GM18526 (cell line): ENCODE results near the gene PTCRA.

ENCODE experiments used
- POLR2A ChIP-seq: IDR thresholded peaks from 3 replicates; pipeline ENCODE4 v1.6.1; 2011; ENCODE audit not compliant: insufficient read length; ENCODE audit errors: extremely low read depth

Gene PTCRA, protein sequence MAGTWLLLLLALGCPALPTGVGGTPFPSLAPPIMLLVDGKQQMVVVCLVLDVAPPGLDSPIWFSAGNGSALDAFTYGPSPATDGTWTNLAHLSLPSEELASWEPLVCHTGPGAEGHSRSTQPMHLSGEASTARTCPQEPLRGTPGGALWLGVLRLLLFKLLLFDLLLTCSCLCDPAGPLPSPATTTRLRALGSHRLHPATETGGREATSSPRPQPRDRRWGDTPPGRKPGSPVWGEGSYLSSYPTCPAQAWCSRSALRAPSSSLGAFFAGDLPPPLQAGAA

GRCh38 chr6:42915732-42916131, at the start of gene PTCRA:
TSS of gene PTCRA (plus strand) at chr6:42916053. CDS start at chr6:42916070, 17 bp downstream.
- no peak for TF ChIP-seq POLR2A

DNA sequence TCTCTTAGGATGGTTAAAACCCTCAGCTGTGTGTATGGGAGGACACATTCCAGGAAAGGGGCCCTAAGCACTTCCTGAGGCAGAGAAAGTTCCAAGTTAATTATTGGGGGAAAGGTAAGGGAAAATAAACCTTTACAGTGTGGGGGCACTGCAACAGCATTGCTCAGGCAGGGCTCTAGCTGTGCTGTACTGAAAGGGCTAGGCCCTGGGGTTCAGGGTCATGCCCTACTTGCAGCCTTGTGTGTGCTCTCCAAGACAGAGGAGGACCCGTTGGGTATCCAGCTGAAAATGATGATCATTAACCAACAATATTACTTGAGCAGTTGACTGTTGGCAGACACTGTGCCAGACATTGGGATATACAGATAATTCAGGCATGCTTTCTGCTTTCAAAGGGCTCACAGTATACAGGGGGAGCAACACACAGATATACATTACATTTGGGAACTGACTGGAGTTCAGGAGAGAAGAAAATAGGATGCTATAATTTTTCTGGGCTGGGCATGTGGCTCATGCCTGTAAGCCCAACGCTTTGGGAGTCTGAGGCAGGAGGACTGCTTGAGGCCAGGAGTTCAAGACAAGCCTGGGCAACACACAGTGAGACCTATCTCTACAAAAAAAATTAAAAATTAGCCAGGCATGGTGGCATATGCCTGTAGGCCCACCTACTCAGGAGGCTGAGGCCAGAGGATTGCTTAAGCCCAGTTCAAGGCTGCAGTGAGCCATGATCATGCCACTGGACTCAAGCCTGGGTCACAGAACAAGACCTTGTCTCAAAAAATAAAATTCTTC, 45.5 kb upstream of the PTCRA start:
- no peak for TF ChIP-seq POLR2A

- no peak for TF ChIP-seq POLR2A
Measured at GRCh38 chr6:42871711-42872110, 44.1 kb upstream of the PTCRA start.

DNA sequence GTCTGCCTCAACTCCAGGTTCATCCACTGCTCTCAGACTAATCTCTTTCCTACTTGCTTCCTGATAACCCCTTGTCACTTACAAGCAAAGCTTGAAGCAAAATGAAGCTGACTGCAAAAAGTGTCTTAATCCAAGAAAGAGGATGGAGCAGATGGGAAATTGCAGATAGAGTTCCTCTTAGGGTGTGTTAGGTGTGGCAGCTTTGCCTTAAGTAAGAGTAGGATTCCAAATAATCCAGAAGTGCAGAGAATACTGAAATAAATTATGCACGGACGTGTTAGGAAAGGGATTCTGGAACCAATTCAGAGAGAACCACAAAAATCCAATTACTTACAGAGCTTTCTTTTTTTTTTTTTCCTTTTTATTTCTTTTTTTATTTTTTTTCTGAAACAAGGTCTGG, 42.5 kb upstream of the PTCRA start:
- TF ChIP-seq POLR2A: no peak

- no peak for TF ChIP-seq POLR2A
Measured at GRCh38 chr6:42877695-42878094, 38.2 kb upstream of the PTCRA start.

GRCh38 chr6:42879372-42880239, 36.2 kb upstream of the PTCRA start, which contains the start of gene RPL7L1:
TSS of gene RPL7L1 (plus strand) at chr6:42879616. CDS start at chr6:42879911, 295 bp downstream.
- TF ChIP-seq POLR2A: peak; percentile 87

GRCh38 chr6:42885702-42886101, 30.2 kb upstream of the PTCRA start:
- no peak for TF ChIP-seq POLR2A

DNA sequence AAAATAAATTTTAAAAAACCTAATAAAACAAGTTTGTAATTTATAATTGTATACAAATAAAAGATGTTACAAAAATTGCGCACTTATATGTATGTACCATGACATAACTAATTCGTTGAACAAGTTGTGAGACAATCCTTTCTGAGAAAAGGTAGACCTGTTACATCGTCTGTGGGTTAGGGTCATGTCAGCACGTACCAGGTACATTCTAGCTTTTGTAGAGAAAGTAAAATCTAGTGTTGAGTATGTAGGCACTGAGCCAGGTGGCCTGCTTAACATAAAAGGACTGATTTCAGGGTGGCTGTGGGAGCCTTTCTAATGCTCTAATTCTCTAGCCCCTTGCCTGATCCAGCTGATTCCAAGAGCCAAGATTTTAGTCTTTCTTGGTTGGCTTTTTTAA, 26.0 kb upstream of the PTCRA start:
- TF ChIP-seq POLR2A: no peak

GRCh38 chr6:42890311-42891198, 25.3 kb upstream of the PTCRA start:
- peak; percentile 94 for TF ChIP-seq POLR2A

DNA sequence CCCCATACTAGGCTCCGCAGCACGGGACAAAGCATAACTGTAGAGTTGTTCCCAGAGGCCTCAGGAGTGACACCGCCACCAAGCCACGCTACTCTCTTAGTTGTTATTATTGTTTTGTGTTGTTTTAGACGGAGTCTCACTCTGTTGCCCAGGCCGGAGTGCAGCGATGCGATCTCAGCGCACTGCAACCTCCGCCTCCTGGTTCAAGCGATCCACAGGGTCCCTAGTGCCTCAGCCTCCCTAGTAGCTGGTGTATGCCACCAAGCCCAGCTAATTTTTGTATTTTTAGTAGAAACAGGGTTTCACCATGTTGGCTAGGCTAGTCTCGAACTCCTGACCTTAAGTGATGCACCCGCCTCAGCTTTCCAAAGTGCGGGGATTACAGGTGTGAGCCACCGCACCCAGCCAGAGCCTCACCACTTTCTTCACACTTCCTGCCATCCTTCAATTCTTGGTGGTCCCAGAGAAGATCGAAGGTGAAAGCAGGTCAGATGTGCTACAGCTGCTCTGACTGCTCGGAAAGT, 24.6 kb upstream of the PTCRA start:
- no peak for TF ChIP-seq POLR2A

GRCh38 chr6:42896178-42896719, 19.6 kb upstream of the PTCRA start:
- TF ChIP-seq POLR2A: no peak

- TF ChIP-seq POLR2A: no peak
Measured at GRCh38 chr6:42898891-42899361, 16.9 kb upstream of the PTCRA start.

DNA sequence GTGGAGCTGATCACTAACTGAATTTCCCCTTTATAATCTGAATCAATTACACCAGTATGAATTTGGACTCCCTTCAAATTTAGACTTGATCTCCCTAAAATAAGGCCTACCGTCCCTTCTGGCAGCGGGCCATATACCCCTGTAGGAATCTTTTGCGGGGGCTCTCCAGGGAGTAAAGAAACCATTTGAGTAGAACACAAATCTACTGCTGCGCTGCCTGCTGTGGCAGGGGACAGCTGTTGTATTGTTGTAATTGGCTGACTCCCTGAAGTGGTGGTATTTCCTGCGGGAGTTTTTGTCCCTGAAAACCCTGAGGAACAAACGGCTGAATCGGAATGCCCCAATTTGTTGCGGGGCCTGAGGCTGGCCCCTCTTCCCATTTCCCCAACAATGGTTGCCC, 16.0 kb upstream of the PTCRA start:
- no peak for TF ChIP-seq POLR2A

DNA sequence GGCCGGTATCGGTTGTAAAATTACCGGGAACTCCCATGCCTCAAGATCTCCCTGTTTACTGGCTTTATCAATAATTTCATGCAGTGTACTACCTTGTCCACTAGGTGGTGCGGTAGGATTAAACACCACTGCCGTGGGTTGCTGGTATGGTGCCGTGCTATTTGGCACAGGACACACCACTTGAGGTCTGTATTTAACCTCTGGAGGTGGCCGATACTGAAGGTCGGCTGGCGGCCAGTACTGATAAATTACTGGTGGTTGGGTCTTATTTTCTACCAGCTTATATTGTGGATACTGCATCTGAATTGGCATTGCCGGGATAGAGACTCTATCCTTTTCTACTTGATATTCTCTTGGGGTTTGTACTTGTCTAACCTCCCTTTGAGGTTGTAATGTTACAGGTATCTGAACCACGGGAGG, 14.3 kb upstream of the PTCRA start:
- no peak for TF ChIP-seq POLR2A

DNA sequence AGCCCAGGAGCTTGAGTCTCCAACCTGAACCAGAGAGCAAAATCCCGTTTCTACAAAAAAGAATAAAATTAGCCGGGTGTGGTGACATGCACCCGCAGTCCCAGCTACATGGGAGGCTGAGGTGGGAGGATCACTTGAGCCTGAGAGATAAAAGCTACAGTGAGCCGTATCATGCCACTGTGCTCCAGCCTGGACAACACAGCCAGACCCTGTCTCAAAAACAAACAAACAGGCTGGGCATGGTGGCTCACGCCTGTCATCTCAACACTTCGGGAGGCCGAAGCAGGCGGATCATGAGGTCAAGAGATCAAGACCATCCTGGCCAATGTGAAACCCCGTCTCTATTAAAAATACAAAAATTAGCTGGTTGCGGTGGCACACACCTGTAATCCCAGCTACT, 11.4 kb upstream of the PTCRA start:
- no peak for TF ChIP-seq POLR2A
